HG03442 (cell line): ENCODE data around the gene MYO1E.
"Not testable (repeated sequence)": the region's sequence is repeated elsewhere in the genome, so short reads cannot be mapped to it uniquely, and the experiment has no call there.

Experiments
- ATAC-seq: cut with Tn5 transposase; IDR thresholded peaks from one replicate; pipeline ENCODE4 v1.9.1; 2021; ENCODE audit warnings: mild to moderate bottlenecking, moderate library complexity; ENCODE audit not compliant: unreplicated experiment

The MYO1E gene

GRCh38 chr15:59387196-59387878 lies 14.7 kb upstream of the MYO1E start:
- not testable (repeated sequence) for ATAC-seq

- no peak for ATAC-seq
Observed at GRCh38 chr15:59385171-59385570, 12.5 kb upstream of the MYO1E start.

GRCh38 chr15:59384507-59384906 lies 11.8 kb upstream of the MYO1E start:
- ATAC-seq: no peak

GRCh38 chr15:59380902-59381610 lies 8.4 kb upstream of the MYO1E start:
- ATAC-seq: no peak

GRCh38 chr15:59379531-59379930 lies 6.9 kb upstream of the MYO1E start:
- no peak for ATAC-seq

- no peak for ATAC-seq
Observed at GRCh38 chr15:59378855-59379254, 6.2 kb upstream of the MYO1E start.

GRCh38 chr15:59377924-59378323 lies 5.3 kb upstream of the MYO1E start:
- ATAC-seq: no peak

- no peak for ATAC-seq
Observed at GRCh38 chr15:59376733-59377132, 4.1 kb upstream of the MYO1E start.

- no peak for ATAC-seq
Observed at GRCh38 chr15:59373215-59373614, 544 bp upstream of the MYO1E start.

GRCh38 chr15:59371458-59372351 lies 966 bp downstream of the MYO1E start:
- ATAC-seq: peak; percentile 25

- peak; percentile 27 for ATAC-seq
Observed at GRCh38 chr15:59369597-59369996, 3.1 kb downstream of the MYO1E start.

- no peak for ATAC-seq
Observed at GRCh38 chr15:59367022-59367451, 5.6 kb downstream of the MYO1E start.

GRCh38 chr15:59366333-59367021 lies 6.2 kb downstream of the MYO1E start:
- ATAC-seq: no peak

GRCh38 chr15:59364248-59364647 lies 8.4 kb downstream of the MYO1E start:
- no peak for ATAC-seq

GRCh38 chr15:59362331-59362730 lies 10.3 kb downstream of the MYO1E start:
- ATAC-seq: no peak

GRCh38 chr15:59360896-59361295 lies 11.8 kb downstream of the MYO1E start:
- ATAC-seq: no peak

GRCh38 chr15:59360305-59360704 lies 12.4 kb downstream of the MYO1E start:
- ATAC-seq: no peak

GRCh38 chr15:59355730-59356129 lies 16.9 kb downstream of the MYO1E start:
- ATAC-seq: no peak

GRCh38 chr15:59354417-59355031 lies 18.1 kb downstream of the MYO1E start:
- no peak for ATAC-seq

GRCh38 chr15:59353994-59354416 lies 18.7 kb downstream of the MYO1E start:
- no peak for ATAC-seq
